WTC11 (cell line): ENCODE data around the gene ABCA5. TPM values are rescaled to one million over a fixed set of nuclear protein-coding genes. Genes with fewer than 3 reads are reported as not detected.
A peak's percentile ranks its signal among the peaks of the same experiment; 100 is the strongest.

Experiments used
- ATAC-seq: fragments of 200-7000 bp; cut with Tn5 transposase; 2 replicates; pipeline ENCODE4 v1.10.0; 2021; ENCODE audit warnings: mild to moderate bottlenecking, moderate library complexity
- CTCF ChIA-PET: fragments of 300-600 bp; sonication (Branson Sonifier 250); formaldehyde crosslinking; loops from one replicate; lab custom pipeline; 2021; ENCODE audit warnings: antibody characterized with exemption; lab: Charles Lee
- POLR2A ChIA-PET: fragments of 350-600 bp; sonication (Branson Sonifier 250); formaldehyde crosslinking; loops from one replicate; lab custom pipeline; 2021; ENCODE audit warnings: antibody characterized with exemption; lab: Charles Lee
- DNase-seq: peaks from one replicate; pipeline ENCODE4 v3.0.0; 2021; ENCODE audit warnings: low spot score
- H3K27ac Mint-ChIP-seq: 2 replicates; pipeline ENCODE4 v1.8.0; 2021; ENCODE audit warnings: mixed read lengths
- H3K27me3 Mint-ChIP-seq: 2 replicates; pipeline ENCODE4 v1.8.0; 2021; ENCODE audit warnings: low read depth, mild to moderate bottlenecking, moderate library complexity, mixed read lengths
- H3K36me3 Mint-ChIP-seq: 2 replicates; pipeline ENCODE4 v1.8.0; 2021; ENCODE audit warnings: mixed read lengths
- H3K4me1 Mint-ChIP-seq: 2 replicates; pipeline ENCODE4 v1.8.0; 2022; ENCODE audit warnings: mixed read lengths
- H3K4me3 Mint-ChIP-seq: 2 replicates; pipeline ENCODE4 v1.8.0; 2021; ENCODE audit warnings: mild to moderate bottlenecking, moderate library complexity, mixed read lengths
- H3K9me3 Mint-ChIP-seq: 2 replicates; pipeline ENCODE4 v1.8.0; 2021; ENCODE audit warnings: mixed read lengths
- AR ChIP-seq: fragments of 250-450 bp; sonication (Bioruptor Pico); IDR thresholded peaks from 2 replicates; pipeline ENCODE4 v1.9.0; 2021; ENCODE audit warnings: mild to moderate bottlenecking
- ATF3 ChIP-seq: sonication (generic); formaldehyde crosslinking; conservative IDR thresholded peaks from 2 replicates; pipeline ENCODE4 v1.8.1; 2022; ENCODE audit warnings: mild to moderate bottlenecking, missing genetic modification reagents
- ATF6 ChIP-seq: sonication (generic); formaldehyde crosslinking; IDR thresholded peaks from 2 replicates; pipeline ENCODE4 v1.8.1; 2023; ENCODE audit warnings: mild to moderate bottlenecking, missing genetic modification reagents
- CBFB ChIP-seq: sonication (generic); formaldehyde crosslinking; IDR thresholded peaks from 2 replicates; pipeline ENCODE4 v1.8.1; 2022; ENCODE audit warnings: mild to moderate bottlenecking, low read depth, missing genetic modification reagents
- CREM ChIP-seq: sonication (generic); formaldehyde crosslinking; IDR thresholded peaks from 2 replicates; pipeline ENCODE4 v1.8.1; 2022; ENCODE audit warnings: mild to moderate bottlenecking, missing genetic modification reagents, moderate library complexity
- ELF4 ChIP-seq: sonication (generic); formaldehyde crosslinking; IDR thresholded peaks from 2 replicates; pipeline ENCODE4 v1.8.1; 2022; ENCODE audit warnings: low read depth, mild to moderate bottlenecking, moderate library complexity, missing genetic modification reagents
- ESRRA ChIP-seq: sonication (generic); formaldehyde crosslinking; IDR thresholded peaks from 2 replicates; pipeline ENCODE4 v1.8.1; 2022; ENCODE audit warnings: mild to moderate bottlenecking, missing genetic modification reagents, borderline replicate concordance
- FOXP4 ChIP-seq: sonication (generic); formaldehyde crosslinking; IDR thresholded peaks from 2 replicates; pipeline ENCODE4 v1.8.0; 2022; ENCODE audit warnings: mild to moderate bottlenecking, missing genetic modification reagents
- GRHL2 ChIP-seq: fragments of 250-450 bp; sonication (Bioruptor Pico); IDR thresholded peaks from 2 replicates; pipeline ENCODE4 v1.8.0; 2022; ENCODE audit warnings: mild to moderate bottlenecking, moderate library complexity; ENCODE audit not compliant: insufficient replicate concordance, severe bottlenecking
- GTF2I ChIP-seq: fragments of 250-450 bp; sonication (Bioruptor Pico); conservative IDR thresholded peaks from 2 replicates; pipeline ENCODE4 v1.4.0; 2021; ENCODE audit warnings: mild to moderate bottlenecking
- IRF1 ChIP-seq: sonication (generic); formaldehyde crosslinking; IDR thresholded peaks from 2 replicates; pipeline ENCODE4 v1.8.0; 2023; ENCODE audit warnings: missing genetic modification reagents
- JAZF1 ChIP-seq: fragments of 250-450 bp; sonication (Bioruptor Pico); IDR thresholded peaks from 2 replicates; pipeline ENCODE4 v1.9.0; 2021; ENCODE audit warnings: moderate library complexity, mild to moderate bottlenecking, inconsistent platforms
- MAX ChIP-seq: sonication (generic); formaldehyde crosslinking; IDR thresholded peaks from 2 replicates; pipeline ENCODE4 v1.8.0; 2022; ENCODE audit warnings: mild to moderate bottlenecking, missing genetic modification reagents
- MYBL2 ChIP-seq: sonication (generic); formaldehyde crosslinking; IDR thresholded peaks from 2 replicates; pipeline ENCODE4 v1.8.1; 2023; ENCODE audit warnings: mild to moderate bottlenecking, moderate library complexity, missing genetic modification reagents
- NR1H2 ChIP-seq: sonication (generic); formaldehyde crosslinking; IDR thresholded peaks from 2 replicates; pipeline ENCODE4 v1.9.0; 2021; ENCODE audit warnings: mild to moderate bottlenecking, moderate library complexity, missing genetic modification reagents
- NR2C2 ChIP-seq: sonication (generic); formaldehyde crosslinking; IDR thresholded peaks from 2 replicates; pipeline ENCODE4 v1.8.0; 2022; ENCODE audit warnings: mild to moderate bottlenecking, missing genetic modification reagents
- SMAD4 ChIP-seq: sonication (generic); formaldehyde crosslinking; IDR thresholded peaks from 2 replicates; pipeline ENCODE4 v1.8.0; 2022; ENCODE audit warnings: mild to moderate bottlenecking, missing genetic modification reagents
- SP1 ChIP-seq: sonication (generic); formaldehyde crosslinking; conservative IDR thresholded peaks from 2 replicates; pipeline ENCODE4 v1.8.1; 2022; ENCODE audit warnings: missing genetic modification reagents
- TCF7 ChIP-seq: sonication (generic); formaldehyde crosslinking; IDR thresholded peaks from 2 replicates; pipeline ENCODE4 v1.8.0; 2022; ENCODE audit warnings: mild to moderate bottlenecking, low read depth, missing genetic modification reagents, moderate library complexity
- ZNF121 ChIP-seq: sonication (generic); formaldehyde crosslinking; IDR thresholded peaks from 2 replicates; pipeline ENCODE4 v1.8.0; 2023; ENCODE audit warnings: missing genetic modification reagents
- ZNF219 ChIP-seq: sonication (generic); formaldehyde crosslinking; IDR thresholded peaks from 2 replicates; pipeline ENCODE4 v1.8.0; 2023; ENCODE audit warnings: missing genetic modification reagents, mild to moderate bottlenecking, borderline replicate concordance
- ZNF232 ChIP-seq: sonication (generic); formaldehyde crosslinking; IDR thresholded peaks from 2 replicates; pipeline ENCODE4 v1.8.0; 2022; ENCODE audit warnings: mild to moderate bottlenecking, missing genetic modification reagents
- ZNF281 ChIP-seq: sonication (generic); formaldehyde crosslinking; IDR thresholded peaks from 2 replicates; pipeline ENCODE4 v1.8.0; 2023; ENCODE audit warnings: mild to moderate bottlenecking, missing genetic modification reagents
- ZNF423 ChIP-seq: fragments of 250-450 bp; sonication (Bioruptor Pico); IDR thresholded peaks from 2 replicates; pipeline ENCODE4 v2.1.2; 2022; ENCODE audit warnings: mild to moderate bottlenecking, moderate library complexity
- total RNA-seq: library from RNA; stranded (reverse); gene quantifications from 3 replicates; pipeline ENCODE4 v1.2.3, GENCODE V29; 2021

Gene ABCA5
- total RNA-seq, 1 experiment from 2014 or later = 1.8 TPM

- Mint-ChIP-seq H3K9me3 (no peaks in the 10 kb centered on the region), H3K27ac (no peak overlapping the region), H3K4me3 (no peak overlapping the region), H3K4me1 (peaks cover 32% of the 10 kb centered on the region), H3K27me3 (peaks cover 14% of the 10 kb centered on the region), H3K36me3 (no peaks in the 10 kb centered on the region)
- POLR2A ChIA-PET = no interaction called here
- CTCF ChIA-PET = no interaction called here
- ATAC-seq = peak; percentile 61
- TF ChIP-seq ZNF423 (CRISPR knock-in tag) (no peak), ZNF281 (no peak), ZNF232 (CRISPR knock-in tag) (no peak), ZNF121 (no peak), CBFB (CRISPR knock-in tag) (no peak), IRF1 (CRISPR knock-in tag) (no peak), FOXP4 (CRISPR knock-in tag) (no peak), ELF4 (CRISPR knock-in tag) (no peak), NR2C2 (CRISPR knock-in tag) (no peak), TCF7 (CRISPR knock-in tag) (no peak), ATF6 (no peak), MAX (CRISPR knock-in tag) (no peak), AR (CRISPR knock-in tag) (no peak)
- no peak for DNase-seq
Measured at GRCh38 chr17:69320210-69320907, 6.6 kb downstream of the ABCA5 start.

- POLR2A ChIA-PET = no interaction called here
- H3K27ac Mint-ChIP-seq = no peak overlapping the region
- no peak for TF ChIP-seq CREM (CRISPR knock-in tag)
- TF ChIP-seq MAX (CRISPR knock-in tag) = no peak
- TF ChIP-seq ZNF219 (CRISPR knock-in tag) = no peak
- TF ChIP-seq JAZF1 (CRISPR knock-in tag) = no peak
- TF ChIP-seq ESRRA (CRISPR knock-in tag) = no peak
- no peak for TF ChIP-seq TCF7 (CRISPR knock-in tag)
- TF ChIP-seq GTF2I (CRISPR knock-in tag) = no peak
- no peak for TF ChIP-seq NR1H2
- TF ChIP-seq SP1 (CRISPR knock-in tag) = no peak
- no peak for TF ChIP-seq ATF3 (CRISPR knock-in tag)
- no peak for TF ChIP-seq SMAD4 (CRISPR knock-in tag)
- TF ChIP-seq MYBL2 (CRISPR knock-in tag) = no peak
- no peak for TF ChIP-seq GRHL2 (CRISPR knock-in tag)
Measured at GRCh38 chr17:69317625-69318024, 9.3 kb downstream of the ABCA5 start.

More at GRCh38 chr17:69317625-69318024, 9.3 kb downstream of the ABCA5 start:
- peaks cover 30% of the 10 kb centered on the region for H3K4me1 Mint-ChIP-seq
- no peaks in the 10 kb centered on the region for H3K36me3 Mint-ChIP-seq
- H3K9me3 Mint-ChIP-seq = no peaks in the 10 kb centered on the region
- no peaks in the 10 kb centered on the region for H3K27me3 Mint-ChIP-seq
- CTCF ChIA-PET = interaction anchor here (0.7 kb wide), 1 partner anchor 77 kb away, joined by 3 read pairs; no protein-coding TSS in a partner anchor
- ATAC-seq (no peak), DNase-seq (no peak)
- H3K4me3 Mint-ChIP-seq = no peak overlapping the region
